TTC549 (cell line): ENCODE data around the gene PRKCE.

Experiments used
- FAIRE-seq: peaks from 2 replicates; lab custom pipeline; 2012; peaks lifted over from hg19 to GRCh38; lab: Jason Lieb, UNC

Gene PRKCE

GRCh38 chr2:45755585-45756335 lies 104.3 kb downstream of the PRKCE start:
- no peak for FAIRE-seq

DNA sequence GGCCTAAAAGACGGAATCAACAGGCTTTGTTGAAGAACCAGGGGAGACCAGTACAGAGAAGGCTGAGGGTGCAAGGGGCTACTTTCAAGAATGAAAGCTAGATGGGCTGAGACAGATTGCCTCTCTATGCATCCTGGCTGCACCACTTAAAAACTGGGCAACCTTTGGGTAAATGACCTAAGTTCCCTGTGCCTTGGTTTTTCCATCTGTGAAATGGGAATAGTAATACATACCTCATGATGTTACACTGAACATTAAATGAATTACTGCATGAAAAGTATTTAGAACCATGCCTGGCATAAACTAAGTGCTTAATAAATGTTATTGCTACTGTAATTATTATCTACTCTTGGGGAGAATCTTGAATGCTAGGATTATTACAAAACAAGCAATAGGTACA lies 106.5 kb downstream of the PRKCE start:
- FAIRE-seq = no peak

DNA sequence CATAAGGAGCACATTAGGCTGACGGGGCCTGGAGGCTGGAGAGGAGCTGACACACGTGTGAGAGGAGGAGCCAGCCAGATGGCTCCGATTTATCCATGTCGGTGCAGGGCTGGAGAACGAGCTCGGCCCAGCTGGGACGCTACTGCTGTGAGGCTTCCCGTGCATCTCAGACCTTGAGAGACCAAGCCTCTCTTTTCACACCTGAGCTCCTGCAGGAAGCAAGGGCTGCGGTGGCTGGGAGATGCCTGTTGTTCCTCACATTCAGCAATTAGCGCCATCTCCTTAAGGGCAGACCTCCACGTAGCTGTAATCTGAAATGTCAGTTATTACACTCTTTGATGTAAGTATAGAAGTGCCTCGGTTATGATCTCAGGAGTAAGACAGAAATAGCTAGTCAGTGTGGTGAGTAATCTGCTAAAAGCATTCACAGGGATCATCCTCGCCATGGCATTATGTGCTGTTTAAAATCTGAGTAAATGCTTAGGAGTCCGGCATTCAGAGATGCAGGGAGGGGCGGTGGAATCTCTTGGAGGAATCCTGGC lies 107.9 kb downstream of the PRKCE start:
- no peak for FAIRE-seq

DNA sequence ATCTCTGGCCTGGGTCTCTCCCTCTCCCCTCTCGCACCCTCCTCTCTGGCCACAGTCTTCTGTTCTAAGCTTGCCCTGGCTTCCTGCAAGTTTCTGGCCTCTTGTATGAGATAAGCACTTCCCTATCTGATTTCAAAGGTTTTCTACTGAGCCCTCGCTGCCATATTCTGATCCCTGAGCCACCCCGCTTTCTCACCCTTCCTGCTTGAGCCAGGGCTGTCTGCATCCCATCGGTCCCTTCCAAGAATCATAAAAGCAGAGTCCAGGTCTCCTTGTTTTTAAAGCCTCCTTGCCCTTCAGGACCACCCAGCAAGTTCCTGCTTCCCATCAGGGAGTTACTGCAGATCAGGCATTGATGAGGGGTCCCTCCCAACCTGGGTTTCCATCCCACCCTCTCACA lies 110.2 kb downstream of the PRKCE start:
- no peak for FAIRE-seq

DNA sequence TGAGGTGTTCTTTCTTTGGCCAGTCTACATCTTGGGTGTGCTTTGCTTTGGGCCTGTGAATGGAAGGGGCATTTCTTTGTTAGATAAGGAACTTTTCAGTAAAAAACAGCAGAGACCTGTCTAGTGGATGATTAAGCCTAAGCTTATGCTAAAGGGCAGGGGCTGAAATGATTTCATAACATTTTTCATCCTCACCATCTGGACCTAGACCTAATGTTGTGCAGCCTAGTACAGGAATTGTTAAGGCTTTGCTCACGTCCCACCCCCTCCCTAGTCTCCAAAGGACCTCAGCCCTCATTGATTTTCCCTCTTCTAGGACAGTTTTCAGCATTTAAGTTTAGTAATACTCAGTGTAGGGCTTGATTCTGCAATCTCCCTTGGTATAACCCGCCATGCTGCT lies 111.8 kb downstream of the PRKCE start:
- FAIRE-seq = no peak

- FAIRE-seq = no peak
Measured at GRCh38 chr2:45763797-45764196, 112.3 kb downstream of the PRKCE start.

- FAIRE-seq = no peak
Measured at GRCh38 chr2:45765007-45765727, 113.7 kb downstream of the PRKCE start.

DNA sequence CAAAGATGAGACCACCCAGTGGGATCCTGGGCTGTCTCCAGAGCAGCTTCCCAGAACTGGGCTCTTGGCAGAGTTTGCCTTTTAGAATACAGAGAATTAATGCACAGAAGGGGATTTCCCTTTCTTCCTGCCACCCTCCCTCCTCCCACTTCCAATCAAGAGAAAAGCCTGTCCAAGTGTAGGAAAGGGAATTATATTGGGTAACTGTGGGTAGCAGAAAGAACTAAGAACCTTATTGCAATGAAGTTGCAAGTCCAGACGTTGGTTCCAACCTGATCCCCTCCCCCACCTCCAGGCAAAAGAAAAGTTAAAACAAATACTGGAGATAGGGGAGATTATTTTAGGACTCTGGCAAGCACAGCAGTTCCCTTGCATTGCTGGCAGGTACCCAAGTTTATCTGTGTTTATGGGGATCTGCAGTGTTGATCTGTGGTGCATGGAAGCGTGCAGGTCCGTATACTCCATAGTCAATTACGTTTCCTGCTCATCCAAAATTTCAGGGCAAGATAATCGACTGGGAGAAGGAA lies 114.3 kb downstream of the PRKCE start:
- no peak for FAIRE-seq

DNA sequence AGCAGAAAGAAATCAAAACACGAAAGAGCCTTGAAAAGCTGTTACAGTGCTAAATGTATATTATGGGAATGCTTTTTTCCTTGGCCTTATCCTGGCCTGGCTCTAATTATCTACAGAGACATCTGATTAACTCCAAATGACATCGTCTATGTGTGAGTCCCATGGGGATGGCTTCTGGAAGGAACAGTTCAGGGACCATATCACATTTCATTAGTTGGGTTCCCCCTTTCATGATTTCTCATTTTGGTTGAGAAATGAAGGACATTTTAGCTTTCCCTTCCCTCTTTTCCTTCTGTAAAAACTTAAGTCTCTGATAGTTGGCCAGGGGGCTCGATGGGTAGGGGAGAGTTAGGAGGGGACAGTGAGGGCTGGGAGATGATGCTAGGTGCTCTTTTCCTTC lies 116.7 kb downstream of the PRKCE start:
- no peak for FAIRE-seq

DNA sequence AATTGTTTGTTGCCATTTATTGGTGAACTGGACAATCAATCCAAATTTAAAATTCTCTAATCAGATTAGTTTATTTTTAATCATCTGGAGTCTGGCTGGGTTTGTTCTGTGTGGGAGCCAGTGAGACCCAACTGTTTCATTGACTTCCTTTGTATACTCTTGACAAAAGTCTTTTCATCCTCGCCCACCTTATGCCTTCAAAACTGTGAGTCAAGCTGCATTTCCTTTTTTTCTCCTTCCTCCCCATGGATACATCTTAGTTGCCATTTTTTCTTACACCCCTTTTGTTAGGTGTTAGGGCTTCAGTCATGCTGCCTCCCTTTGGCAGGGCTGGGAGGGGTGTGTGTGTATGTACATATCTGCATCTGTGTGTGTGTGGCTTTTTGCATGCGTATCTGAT lies 117.6 kb downstream of the PRKCE start:
- no peak for FAIRE-seq

DNA sequence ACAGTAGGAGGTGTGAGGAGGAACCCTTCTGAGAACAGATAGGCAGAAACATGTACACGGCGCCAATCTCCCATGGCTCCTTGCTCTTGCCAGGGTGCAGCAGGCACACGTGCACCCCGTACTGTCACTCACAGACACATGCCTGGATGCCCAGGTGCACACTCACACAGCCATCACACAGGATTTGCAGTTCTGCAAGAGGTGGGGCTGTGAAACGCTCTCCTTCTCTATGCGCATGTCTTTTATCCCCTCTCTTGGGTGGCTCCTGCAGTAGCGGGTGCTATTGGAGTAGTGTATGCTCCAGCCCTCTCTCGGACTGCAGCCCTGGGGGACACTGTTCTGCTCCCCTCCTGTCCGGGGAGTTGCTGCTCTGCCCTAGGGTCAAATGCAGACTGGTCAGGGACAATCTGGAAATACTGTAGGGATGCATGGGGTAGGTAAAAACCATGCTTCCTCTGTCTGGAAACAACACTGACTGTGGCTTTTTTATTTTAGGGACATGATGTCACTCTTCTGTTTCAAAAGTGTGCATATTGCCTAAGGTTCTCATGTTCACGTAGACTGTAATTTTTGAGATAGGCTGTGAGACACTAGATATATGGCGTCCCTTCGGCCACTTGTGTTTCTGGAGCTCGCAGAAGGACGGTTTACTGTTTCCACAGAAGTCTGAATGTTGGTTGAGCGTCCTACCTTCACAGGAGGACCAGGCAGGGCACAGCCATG lies 118.5 kb downstream of the PRKCE start:
- FAIRE-seq = no peak

DNA sequence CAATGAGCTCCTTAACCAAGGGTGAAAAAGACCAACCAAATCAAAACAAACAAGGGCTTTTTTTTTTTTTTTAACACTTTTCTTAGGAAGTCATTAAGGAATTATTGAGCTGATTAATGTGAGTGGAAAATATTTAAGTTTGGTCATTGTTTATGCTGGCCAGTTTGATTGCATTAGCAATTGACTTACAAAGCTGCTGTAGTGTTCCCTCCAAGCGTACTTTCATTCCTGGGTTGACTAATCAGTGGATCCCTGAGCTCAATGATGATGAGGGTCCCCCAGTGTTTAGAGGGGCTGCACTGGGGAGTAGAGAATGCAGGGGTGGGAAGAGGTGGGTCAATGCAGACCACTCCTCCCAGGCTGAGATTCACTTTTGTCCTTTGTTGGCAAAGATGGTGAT lies 119.3 kb downstream of the PRKCE start:
- FAIRE-seq = no peak

- FAIRE-seq = no peak
Measured at GRCh38 chr2:45771261-45771660, 119.8 kb downstream of the PRKCE start.

GRCh38 chr2:45772038-45772437 lies 120.6 kb downstream of the PRKCE start:
- no peak for FAIRE-seq

GRCh38 chr2:45773909-45774308 lies 122.4 kb downstream of the PRKCE start:
- no peak for FAIRE-seq

DNA sequence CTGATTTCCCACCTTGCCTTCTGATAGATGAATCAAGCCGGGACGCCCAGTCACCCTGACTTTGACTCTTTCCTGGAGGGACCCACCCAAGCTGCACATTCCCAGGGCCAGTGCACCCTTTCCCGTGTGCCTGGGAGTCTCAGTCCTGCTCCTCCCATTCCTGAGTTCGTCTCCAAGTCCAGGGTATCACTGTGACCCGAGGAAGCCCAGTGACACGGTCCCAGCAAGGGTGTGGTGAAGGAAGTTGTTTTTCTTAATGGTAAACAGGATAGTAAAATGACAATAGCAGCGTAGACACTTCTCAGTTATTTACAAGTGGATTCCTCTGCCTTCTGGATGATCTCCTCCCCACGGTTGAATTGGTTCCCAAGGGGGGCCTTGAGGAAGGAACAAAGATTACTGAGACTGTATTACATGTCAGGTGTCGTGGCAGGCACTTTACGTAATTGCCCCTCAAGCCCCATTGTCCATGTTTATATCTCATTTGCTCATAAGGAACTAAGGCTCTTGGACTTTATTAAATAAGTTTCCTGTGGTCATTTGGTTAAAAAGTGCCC lies 123.3 kb downstream of the PRKCE start:
- FAIRE-seq = no peak

- no peak for FAIRE-seq
Measured at GRCh38 chr2:45776160-45776955, 124.9 kb downstream of the PRKCE start.

GRCh38 chr2:45777996-45778719 lies 126.7 kb downstream of the PRKCE start:
- FAIRE-seq = no peak

DNA sequence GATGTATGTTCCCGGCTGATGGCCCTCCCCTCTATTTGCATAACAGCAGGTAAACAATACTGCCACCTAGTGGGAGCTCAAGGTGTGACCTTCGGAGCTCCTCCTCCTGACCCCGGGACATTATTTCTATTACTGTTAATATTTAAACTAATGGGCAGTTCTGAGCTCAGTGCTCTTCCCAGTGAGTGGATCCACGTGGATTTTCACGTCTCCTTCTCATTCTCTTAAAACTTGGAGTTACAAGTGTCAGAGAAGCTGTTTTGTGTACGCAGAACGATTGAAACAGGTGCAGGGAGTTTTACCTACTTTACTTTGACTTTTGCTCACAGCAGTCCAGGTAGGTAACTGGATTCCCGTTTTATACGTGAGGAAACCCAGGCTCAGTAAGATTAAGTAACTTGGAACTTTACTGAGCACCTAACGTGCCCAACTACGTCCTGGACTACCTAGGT lies 127.3 kb downstream of the PRKCE start:
- FAIRE-seq = no peak

- FAIRE-seq = no peak
Measured at GRCh38 chr2:45780541-45781463, 129.3 kb downstream of the PRKCE start.
